Caco-2 (cell line): ENCODE data around the gene PLXNA1. TPM values are rescaled to one million over a fixed set of nuclear protein-coding genes. Genes with fewer than 3 reads are reported as not detected.

Source experiments
- BruUV-seq: library from RNA; stranded (reverse); fragments of 400-500 nt; replicated peaks from 2 replicates; lab custom pipeline; 2021; lab: Mats Ljungman, UMichigan
- CTCF ChIA-PET: fragments of 300-600 bp; sonication (Branson Sonifier 250); formaldehyde crosslinking; loops from one replicate; lab custom pipeline; 2022; ENCODE audit warnings: antibody characterized with exemption; lab: Charles Lee
- POLR2A ChIA-PET: fragments of 300-600 bp; sonication (Branson Sonifier 250); formaldehyde crosslinking; loops from one replicate; lab custom pipeline; 2022; ENCODE audit warnings: antibody characterized with exemption; lab: Charles Lee
- DNase-seq, 2 experiments: peaks; one replicate each; pipeline versions ENCODE4 v3.0.0 to v3.0.0-alpha.2; 2020 to 2022
- H3K27me3 ChIP-seq: replicated peaks from 2 replicates; pipeline ENCODE4 v1.6.0; 2011; ENCODE audit warnings: low read length; ENCODE audit not compliant: control insufficient read depth, insufficient read depth
- H3K36me3 ChIP-seq: 2 replicates; pipeline ENCODE4 v1.5.1; 2011; ENCODE audit warnings: low read length; ENCODE audit not compliant: control insufficient read depth, insufficient read depth
- H3K4me1 ChIP-seq: fragments of 250-450 bp; sonication (Bioruptor Pico); 2 replicates; pipeline ENCODE4 v1.5.1; 2020; ENCODE audit warnings: mild to moderate bottlenecking
- H3K4me3 ChIP-seq: 2 replicates; pipeline ENCODE4 v1.5.1; 2011; ENCODE audit warnings: low read depth, mild to moderate bottlenecking, control low read depth, low read length
- H3K9me3 ChIP-seq: fragments of 250-450 bp; sonication (Bioruptor Pico); 2 replicates; pipeline ENCODE4 v1.5.1; 2020; ENCODE audit warnings: mild to moderate bottlenecking, moderate library complexity
- H3K27ac Mint-ChIP-seq: one replicate; pipeline ENCODE4 v1.8.0; 2022; ENCODE audit warnings: mixed read lengths; ENCODE audit not compliant: unreplicated experiment
- H3K27me3 Mint-ChIP-seq: one replicate; pipeline ENCODE4 v1.8.0; 2022; ENCODE audit warnings: mixed read lengths; ENCODE audit not compliant: insufficient read depth, unreplicated experiment
- H3K36me3 Mint-ChIP-seq: one replicate; pipeline ENCODE4 v1.8.0; 2022; ENCODE audit warnings: mild to moderate bottlenecking, mixed read lengths; ENCODE audit not compliant: insufficient read depth, unreplicated experiment
- H3K4me1 Mint-ChIP-seq: one replicate; pipeline ENCODE4 v1.8.0; 2022; ENCODE audit warnings: low read depth, mixed read lengths; ENCODE audit not compliant: unreplicated experiment
- H3K4me3 Mint-ChIP-seq: one replicate; pipeline ENCODE4 v1.8.0; 2022; ENCODE audit warnings: mild to moderate bottlenecking, moderate library complexity, mixed read lengths; ENCODE audit not compliant: unreplicated experiment
- H3K9me3 Mint-ChIP-seq: one replicate; pipeline ENCODE4 v1.8.0; 2022; ENCODE audit warnings: mixed read lengths; ENCODE audit not compliant: unreplicated experiment
- intact Hi-C: fragments of 100-400 bp; cut with micrococcal nuclease; formaldehyde crosslinking; loops from one replicate; pipeline ENCODE4 v1.10.0; 2022; ENCODE audit not compliant: unreplicated experiment
- total RNA-seq: library from RNA; stranded (reverse); gene quantifications from 2 replicates; pipeline ENCODE4 v1.2.3, GENCODE V29; 2022
- TF ChIP-seq, protein P1 (sequence below), 2 experiments: fragments of 200-600 bp in 1 of 2; IDR thresholded peaks; 1 replicate in 1 of 2; 2 replicates in 1 of 2; pipeline versions ENCODE4 v1.5.1 to v1.8.0; 2011 to 2022; ENCODE audit warnings: antibody characterized with exemption in 1 of 2, control low read depth in 1 of 2, inconsistent platforms in 1 of 2, low read depth in 1 of 2, low read length in 1 of 2, mild to moderate bottlenecking in 1 of 2, moderate library complexity in 1 of 2; ENCODE audit not compliant: insufficient read depth in 1 of 2, severe bottlenecking in 1 of 2, unreplicated experiment in 1 of 2

Gene PLXNA1
- total RNA-seq, 1 experiment from 2014 or later, result 95.1 TPM

DNA sequence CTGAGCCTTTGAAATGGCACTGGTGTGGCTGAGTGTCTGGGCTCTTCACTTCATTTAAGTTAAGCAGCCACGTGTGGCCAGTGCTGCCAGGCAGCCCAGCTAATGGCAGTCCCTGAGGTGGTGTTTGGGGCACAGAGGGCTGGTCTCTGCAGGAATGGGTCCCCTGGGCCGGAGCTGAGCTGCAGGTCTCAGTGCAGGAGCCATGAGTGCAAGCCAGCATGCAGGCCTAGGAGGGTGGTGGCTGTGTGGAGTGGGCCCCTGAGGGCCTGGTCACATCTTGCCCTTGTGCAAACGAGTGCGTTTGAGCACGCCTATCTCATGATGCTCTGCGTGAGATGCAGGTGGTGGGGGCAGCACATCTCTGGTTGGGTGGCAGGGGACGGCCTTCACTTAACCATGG, 48.9 kb downstream of the PLXNA1 start:
- no peak overlapping the region for H3K4me3 ChIP-seq
- TF ChIP-seq, protein P1, sequence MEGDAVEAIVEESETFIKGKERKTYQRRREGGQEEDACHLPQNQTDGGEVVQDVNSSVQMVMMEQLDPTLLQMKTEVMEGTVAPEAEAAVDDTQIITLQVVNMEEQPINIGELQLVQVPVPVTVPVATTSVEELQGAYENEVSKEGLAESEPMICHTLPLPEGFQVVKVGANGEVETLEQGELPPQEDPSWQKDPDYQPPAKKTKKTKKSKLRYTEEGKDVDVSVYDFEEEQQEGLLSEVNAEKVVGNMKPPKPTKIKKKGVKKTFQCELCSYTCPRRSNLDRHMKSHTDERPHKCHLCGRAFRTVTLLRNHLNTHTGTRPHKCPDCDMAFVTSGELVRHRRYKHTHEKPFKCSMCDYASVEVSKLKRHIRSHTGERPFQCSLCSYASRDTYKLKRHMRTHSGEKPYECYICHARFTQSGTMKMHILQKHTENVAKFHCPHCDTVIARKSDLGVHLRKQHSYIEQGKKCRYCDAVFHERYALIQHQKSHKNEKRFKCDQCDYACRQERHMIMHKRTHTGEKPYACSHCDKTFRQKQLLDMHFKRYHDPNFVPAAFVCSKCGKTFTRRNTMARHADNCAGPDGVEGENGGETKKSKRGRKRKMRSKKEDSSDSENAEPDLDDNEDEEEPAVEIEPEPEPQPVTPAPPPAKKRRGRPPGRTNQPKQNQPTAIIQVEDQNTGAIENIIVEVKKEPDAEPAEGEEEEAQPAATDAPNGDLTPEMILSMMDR (IDR thresholded peaks at IDR 0.05; ENCODE audit: insufficient read depth in 1 of 2, low read depth in 1 of 2, low read length in 1 of 2, severe bottlenecking in 1 of 2, unreplicated experiment in 1 of 2), result no peak
- no peaks in the 10 kb centered on the region for H3K9me3 Mint-ChIP-seq
- H3K4me1 ChIP-seq, result no peaks in the 10 kb centered on the region
- H3K36me3 Mint-ChIP-seq, result peaks cover 56% of the 10 kb centered on the region
- no peaks in the 10 kb centered on the region for H3K4me1 Mint-ChIP-seq
- CTCF ChIA-PET, result no interaction called here
- POLR2A ChIA-PET, result no interaction called here
- intact Hi-C loops, result no loop called here
- no peaks in the 10 kb centered on the region; the same call in 1 of the 2 replicates for H3K36me3 ChIP-seq
- DNase-seq, result no peak
- H3K27ac Mint-ChIP-seq, result peak overlapping the region; percentile 79
- no peaks in the 10 kb centered on the region for H3K27me3 Mint-ChIP-seq
- H3K9me3 ChIP-seq, result no peaks in the 10 kb centered on the region
- H3K27me3 ChIP-seq, result no peaks in the 10 kb centered on the region
- no peak overlapping the region for H3K4me3 Mint-ChIP-seq
- no TSS peak for BruUV-seq

DNA sequence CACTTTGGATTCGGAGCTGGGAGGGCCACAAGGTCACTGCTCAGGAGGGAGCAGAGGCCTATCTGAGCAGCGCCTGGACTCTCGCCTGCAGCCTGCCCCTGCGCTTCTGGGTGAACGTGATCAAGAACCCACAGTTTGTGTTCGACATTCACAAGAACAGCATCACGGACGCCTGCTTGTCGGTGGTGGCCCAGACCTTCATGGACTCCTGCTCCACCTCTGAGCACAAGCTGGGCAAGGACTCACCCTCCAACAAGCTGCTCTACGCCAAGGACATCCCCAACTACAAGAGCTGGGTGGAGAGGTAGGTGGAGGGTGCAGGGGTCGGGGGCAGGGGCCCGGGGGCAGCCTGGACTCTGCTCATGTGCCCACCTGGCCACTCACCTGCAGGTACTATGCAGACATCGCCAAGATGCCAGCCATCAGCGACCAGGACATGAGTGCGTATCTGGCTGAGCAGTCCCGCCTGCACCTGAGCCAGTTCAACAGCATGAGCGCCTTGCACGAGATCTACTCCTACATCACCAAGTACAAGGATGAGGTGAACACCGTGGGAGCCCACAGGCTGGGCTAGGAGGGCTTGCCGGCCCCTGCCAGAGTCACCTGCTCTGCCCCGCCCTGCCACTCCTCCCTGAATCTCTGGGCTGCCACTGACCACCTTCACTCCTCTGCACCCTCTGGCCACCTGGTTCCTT, 49.5 kb downstream of the PLXNA1 start:
- intact Hi-C loops, result no loop called here
- H3K4me1 ChIP-seq, result no peaks in the 10 kb centered on the region
- H3K9me3 ChIP-seq, result no peaks in the 10 kb centered on the region
- Mint-ChIP-seq H3K27me3 (no peaks in the 10 kb centered on the region), H3K9me3 (no peaks in the 10 kb centered on the region), H3K27ac (no peak overlapping the region), H3K4me1 (no peaks in the 10 kb centered on the region), H3K4me3 (no peak overlapping the region), H3K36me3 (peaks cover 56% of the 10 kb centered on the region)
- CTCF ChIA-PET, result no interaction called here
- DNase-seq, result no peak
- H3K4me3 ChIP-seq, result no peak overlapping the region
- TF ChIP-seq, protein P1 (IDR thresholded peaks at IDR 0.05; ENCODE audit: insufficient read depth in 1 of 2, low read depth in 1 of 2, low read length in 1 of 2, severe bottlenecking in 1 of 2, unreplicated experiment in 1 of 2), result no peak
- BruUV-seq, result no TSS peak
- no peaks in the 10 kb centered on the region; the same call in 1 of the 2 replicates for H3K36me3 ChIP-seq
- POLR2A ChIA-PET, result no interaction called here
- H3K27me3 ChIP-seq, result no peaks in the 10 kb centered on the region

Other genes with a start within 250 kb of the PLXNA1 start
- gene PRR23E, start 210.0 kb downstream of the PLXNA1 start, total RNA-seq, result not detected in 2 replicates